GM18526 (cell line): Measurements from ENCODE around the gene LDB3.

ENCODE experiments used
- POLR2A ChIP-seq: IDR thresholded peaks from 3 replicates; pipeline ENCODE4 v1.6.1; 2011; ENCODE audit not compliant: insufficient read length; ENCODE audit errors: extremely low read depth

The LDB3 gene

DNA sequence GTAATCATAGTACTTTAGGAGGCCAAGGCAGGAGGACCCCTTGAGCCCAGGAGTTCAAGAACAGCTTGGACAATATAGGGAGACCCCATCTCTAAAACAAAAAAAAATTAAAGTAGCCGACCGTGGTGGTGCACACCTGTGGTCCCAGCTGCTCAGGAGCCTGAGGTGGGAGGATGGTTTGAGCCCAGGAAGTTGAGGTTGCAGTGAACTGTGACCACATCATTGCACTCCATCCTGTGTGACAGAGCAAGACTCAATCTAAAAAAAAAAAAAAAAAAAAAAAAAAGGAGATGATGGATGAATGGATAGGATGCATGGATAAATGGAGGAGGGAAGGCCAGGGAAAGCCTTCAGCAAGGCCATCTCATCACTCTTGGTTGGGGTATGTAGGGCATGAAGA lies 54.7 kb downstream of the LDB3 start:
- TF ChIP-seq POLR2A, result no peak

DNA sequence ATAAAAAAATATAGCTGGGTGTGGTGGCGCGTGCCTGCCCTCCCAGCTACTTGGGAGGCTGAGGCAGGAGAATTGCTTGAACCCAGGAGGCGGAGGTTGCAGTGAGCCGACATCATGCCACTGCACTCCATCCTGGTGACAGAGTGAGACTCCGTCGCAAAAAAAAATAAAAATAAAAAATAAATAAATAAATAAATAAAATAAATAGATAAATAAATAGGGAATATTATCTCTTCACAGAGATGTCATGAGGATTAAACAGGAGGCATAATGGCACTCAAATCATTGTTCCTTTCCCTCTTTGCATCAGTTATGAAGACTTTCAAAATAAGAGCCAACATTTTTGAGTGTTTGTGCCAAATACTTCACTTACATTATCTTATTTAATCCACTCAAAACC lies 56.1 kb downstream of the LDB3 start:
- no peak for TF ChIP-seq POLR2A

DNA sequence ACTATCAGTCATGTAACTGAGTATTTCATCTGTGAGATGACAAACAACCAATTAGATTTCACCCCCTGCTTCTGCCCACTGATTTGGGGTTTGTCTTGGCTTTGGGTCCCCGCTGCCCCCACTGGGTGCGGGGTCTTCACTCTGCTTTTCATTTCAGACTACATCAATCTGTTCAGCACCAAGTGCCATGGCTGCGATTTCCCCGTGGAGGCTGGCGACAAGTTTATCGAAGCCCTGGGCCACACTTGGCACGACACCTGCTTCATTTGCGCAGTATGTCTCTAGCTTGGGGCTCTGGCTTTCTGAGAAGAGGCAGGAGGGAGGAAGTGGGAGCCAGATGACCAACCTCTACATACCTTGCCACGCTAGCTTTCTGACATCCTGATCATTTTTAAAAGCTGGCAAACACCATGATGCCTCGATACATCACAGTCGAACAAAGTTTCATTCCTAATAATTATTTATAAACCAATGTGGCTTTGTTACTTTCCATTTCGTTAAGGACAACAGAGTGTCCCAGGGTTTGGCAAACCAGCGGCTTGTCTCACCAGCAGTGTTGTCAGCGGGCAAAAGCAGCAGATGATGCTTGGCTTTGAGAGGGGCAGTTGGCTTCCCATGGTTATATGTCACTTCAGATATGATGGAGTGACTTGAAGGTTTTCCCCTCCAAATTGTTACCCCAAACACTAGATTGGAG lies 57.8 kb downstream of the LDB3 start:
- TF ChIP-seq POLR2A, result no peak

DNA sequence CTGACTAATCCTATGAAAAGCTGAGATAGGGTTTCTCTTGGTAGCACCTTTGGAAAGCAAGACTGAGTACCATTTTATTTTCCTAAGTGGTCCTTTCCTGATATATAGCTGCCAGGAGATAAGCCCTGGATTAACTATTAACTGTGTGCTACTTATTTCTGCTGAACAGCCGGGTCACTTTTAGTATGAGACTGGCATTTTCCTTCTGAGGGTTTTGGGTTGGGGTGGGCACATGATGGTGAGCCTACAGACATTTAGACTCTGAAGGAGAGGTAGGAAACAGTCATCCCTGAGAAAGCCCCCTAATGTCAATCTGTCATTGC lies 58.3 kb downstream of the LDB3 start:
- no peak for TF ChIP-seq POLR2A

DNA sequence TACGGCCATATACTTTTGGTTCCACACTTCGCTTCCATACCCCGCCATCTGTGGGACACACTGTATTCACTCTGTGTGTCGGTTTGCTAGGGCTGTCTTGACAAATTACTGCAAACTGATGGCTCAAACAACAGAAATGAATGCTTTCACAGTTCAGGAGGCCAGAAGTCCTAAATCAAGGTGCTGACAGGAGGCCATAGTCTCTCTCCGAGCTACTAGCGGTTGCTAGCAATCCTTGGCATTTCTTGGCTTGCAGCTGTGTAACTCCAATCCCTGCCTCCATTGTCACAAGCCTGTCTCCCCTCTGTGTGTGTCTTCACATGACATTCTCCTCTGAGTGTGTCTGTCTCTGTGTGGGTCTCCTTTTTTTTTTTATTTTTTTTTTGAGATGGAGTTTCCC lies 59.2 kb downstream of the LDB3 start:
- TF ChIP-seq POLR2A, result no peak

DNA sequence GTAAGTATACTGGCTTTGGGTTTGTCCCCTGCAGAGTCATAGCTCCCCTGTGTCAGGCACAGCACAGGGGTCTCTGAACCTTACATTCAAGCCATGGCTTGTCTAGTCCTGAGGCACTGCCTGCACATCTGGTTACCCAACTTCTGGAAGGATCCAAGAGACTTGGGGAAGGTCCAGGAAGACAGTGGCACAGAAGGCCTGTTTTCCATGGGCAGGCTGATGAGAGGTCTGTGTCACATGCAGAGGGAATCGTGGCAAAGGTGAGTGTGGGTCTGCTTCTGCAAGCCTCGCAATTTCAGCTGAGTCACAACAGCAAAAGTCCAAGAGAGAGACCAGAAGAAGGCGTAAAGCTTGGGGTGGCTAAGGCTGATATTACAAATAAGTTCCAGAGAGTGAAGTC lies 59.7 kb downstream of the LDB3 start:
- no peak for TF ChIP-seq POLR2A

DNA sequence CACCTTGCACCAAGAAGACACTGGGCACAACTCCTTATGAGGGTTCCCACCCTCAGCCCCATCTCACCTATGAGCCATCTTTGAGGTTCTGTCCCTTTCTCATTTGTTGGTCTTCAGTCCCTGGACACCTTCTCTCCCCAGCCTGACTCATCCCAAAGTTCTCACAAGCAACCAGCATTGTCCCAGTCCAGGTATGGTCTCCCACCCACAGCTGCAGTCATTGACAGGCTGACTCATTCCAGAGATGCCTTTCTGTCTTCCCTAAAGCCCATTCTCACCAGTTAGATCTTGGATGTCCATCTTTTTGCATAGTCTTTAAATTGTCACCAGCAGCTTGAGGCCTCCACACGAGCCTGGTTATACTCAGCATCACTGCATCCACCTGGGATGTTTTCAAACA lies 61.4 kb downstream of the LDB3 start:
- no peak for TF ChIP-seq POLR2A

DNA sequence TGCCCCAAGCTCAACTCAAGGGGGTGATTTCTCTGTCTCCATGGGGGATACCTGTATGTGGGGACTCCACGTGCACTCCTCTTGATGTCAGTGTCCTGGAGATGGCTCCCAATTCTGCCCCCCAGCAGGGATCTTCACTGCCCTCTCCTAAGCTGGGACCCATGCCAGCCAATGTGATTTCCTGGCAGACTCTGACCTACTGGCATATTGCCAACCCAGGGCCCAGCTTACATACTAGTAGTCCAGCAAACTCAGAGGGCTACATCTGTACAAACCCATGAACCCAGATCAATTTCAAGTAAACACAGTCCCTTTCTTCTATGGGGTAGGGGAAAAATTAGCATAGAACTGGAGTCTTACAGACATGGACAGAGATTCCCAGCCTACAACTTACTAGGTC lies 61.9 kb downstream of the LDB3 start:
- TF ChIP-seq POLR2A, result no peak

DNA sequence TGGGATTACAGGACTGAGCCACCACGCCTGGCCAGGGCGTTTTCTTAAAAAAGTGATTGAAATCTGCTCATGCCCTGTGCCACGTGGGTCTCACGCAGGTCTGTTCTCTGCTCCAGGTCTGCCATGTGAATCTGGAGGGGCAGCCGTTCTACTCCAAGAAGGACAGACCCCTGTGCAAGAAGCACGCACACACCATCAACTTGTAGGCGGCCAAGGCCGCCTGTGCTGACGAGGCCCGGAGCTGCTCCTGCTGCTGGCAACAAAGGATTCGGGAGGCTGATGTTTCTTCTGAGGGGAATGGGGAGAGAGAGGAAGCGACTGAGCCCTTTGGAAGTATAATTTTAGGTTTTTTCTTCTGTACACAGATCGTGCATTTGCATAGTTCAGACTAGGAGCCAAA lies 64.5 kb downstream of the LDB3 start:
- no peak for TF ChIP-seq POLR2A

DNA sequence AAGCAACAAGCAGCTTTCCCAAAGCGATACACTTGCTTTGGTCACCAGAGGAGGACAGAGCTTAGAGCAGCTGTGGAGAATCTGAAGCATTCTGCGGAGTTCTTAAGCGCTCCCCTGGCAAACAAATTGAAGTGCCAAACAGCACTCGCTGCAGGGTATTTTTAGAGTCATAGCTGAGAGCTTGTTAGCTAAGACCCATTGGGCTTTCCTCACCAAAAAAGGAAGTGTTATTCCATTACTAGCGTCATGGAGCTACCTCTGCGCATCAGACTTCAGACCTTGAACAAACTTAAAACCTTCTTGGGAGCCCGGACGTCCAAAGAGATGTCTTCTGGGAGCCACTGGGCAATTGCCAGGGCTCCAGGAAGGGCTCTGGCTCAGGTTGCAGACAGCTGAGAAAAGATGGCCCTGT lies 65.0 kb downstream of the LDB3 start:
- TF ChIP-seq POLR2A, result no peak

DNA sequence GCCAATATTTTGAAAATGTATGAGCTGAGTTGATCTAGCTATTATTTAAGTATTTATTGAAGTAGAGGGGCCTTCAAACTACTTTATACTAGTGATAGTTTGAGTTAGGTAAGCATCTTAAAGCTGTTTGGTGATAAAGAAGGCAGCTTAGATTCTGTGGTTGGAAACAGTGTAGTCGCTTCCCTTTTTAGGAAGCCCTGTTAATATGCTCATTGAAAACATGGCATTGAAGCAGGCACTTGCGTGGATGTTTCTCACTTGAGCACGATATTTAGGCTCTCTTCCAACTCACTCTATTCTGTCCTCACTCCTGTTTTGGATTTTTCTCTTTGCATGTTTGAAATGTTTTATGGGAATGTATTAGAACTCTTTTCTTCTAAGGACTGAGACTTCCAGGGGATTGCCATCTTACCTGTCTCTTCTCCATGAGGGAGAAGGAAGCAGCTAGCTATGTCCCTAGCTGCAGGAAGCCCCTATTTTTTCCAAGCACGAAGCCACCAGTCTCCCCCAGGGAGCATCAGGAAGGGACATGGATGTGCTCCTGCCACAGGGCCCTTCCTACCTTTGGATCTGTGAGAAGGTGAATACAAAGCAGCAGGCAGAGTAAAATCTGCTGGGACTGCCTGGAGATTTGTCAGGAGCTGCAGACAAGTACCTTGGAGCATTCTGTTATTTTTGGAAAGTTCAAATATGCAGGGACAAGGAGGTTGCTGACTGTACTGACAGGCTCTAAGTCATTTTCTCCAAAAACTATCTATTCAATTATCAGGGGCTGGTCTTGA lies 66.1 kb downstream of the LDB3 start:
- TF ChIP-seq POLR2A, result no peak

DNA sequence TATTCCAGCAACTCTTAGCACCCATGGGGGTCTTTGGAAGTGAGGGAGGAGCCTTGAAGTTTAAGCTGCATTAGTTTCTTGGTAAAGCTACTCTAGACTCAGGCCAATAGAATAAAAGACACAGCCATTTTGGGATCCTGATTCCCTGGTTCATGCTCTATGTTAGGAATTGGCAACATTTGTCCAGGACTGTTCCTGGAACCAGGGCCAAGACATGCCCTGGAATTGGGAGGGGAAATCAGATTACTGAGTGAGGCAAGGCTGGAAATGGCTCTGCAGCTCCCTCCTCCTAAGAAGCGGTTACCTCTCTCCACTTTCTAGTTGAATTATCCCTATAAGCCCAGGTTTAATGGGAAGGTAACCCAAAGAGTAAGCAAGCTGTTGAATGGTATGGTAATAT lies 73.9 kb downstream of the LDB3 start:
- TF ChIP-seq POLR2A, result no peak

DNA sequence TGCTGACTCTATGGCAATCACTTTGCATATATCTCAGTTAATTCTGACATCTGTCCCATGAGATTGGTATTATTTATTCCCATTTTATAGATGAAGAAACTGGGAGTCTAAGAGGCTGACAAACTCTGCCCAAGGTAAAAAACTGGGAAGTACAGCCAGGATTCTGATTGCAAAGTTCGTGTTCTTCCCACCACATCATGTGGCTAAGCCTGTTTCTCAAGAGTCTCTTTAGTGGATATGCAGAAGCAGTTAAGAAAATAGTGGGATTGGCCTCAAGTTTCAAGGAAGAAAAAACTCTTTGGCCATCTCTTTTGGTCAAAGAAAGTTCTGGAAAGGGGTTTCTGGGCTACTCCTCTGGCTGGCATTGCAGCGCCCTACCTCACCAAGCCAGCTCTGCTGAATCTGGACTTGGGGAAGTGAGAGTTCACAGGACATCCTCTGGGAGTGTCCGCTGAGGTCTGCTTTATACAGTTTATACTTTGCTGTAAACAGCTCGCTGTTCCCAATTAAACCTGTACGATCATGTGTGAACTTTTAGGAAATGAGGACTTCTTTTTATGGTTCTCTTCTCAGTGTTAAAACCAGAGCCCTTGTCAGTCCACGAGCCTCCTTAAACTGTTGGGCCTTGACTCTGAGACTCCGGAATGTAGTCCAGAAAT lies 75.9 kb downstream of the LDB3 start:
- no peak for TF ChIP-seq POLR2A

DNA sequence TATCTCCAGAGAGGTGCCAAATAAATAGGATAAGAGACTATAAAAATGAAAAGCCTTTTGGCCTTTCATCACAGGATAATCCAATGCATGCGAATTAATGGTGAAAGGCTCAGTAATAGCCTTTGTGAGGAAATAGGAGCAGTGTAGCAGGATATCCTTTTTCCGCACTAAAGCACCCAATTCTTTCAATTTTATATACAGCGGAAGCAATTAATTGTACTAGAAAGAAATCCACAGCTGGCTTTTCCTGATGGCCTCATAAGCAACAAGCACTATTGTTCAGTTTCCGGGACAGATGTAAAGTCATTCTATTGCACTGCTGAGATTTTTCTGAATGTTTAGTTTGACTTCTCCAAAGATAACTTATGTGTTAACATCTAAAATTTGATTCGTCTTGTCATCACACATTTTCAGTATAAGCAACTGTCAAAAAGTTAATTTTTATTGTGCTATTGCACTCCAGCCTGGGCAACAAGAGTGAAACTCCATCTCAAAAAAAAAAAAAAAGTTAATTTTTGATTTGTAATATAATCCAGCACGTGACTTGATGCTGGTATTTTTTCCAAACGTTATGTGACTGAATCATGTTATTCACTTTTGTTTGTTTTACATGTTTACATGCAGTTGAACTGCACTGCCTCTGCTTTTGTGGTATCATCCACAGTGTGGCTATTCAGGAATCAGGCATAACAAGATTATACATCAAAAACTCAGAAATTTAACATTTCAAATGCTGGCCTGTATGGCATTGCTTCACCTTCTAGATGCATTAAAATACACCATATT lies 79.7 kb downstream of the LDB3 start:
- TF ChIP-seq POLR2A, result no peak

DNA sequence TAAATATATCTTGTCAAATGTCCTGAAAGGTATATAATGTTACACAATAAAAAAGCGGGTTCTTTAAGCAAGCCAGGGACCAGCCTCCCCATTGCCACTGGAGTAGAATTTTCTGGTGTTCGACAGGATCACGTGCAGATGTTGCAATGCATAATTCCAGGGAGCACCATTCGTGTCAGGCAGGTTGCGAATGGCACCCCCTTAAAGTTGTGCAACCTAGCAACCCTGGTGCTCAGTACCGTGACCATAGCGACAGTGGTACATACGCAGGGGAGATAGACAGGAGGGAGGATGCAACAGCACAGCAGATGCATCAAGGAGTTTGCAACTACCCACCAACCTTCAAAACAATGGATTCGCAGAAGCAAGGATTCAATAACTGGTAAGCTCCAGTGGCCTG lies 81.5 kb downstream of the LDB3 start:
- no peak for TF ChIP-seq POLR2A

DNA sequence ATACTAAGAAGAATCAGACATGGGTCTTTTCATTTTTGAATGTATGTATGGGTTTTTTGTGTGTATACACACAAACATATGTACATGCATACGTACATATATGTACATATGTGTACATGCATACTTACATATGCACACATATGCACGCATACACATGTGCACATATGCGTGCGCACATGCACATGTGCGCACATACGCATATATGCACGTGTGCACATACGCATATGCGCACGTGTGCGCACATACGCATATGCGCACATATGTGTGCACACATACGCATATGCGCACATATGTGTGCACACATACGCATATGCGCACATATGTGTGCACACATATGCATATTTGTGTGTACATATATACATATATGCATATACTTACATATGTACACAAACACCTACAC lies 83.2 kb downstream of the LDB3 start:
- TF ChIP-seq POLR2A, result no peak
